GM19239 (cell line): ENCODE measurements around the gene PPP3R2.
"Not testable (repeated sequence)": the region's sequence is repeated elsewhere in the genome, so short reads cannot be mapped to it uniquely, and the experiment has no call there.

Experiments
- DNase-seq: peaks from one replicate; pipeline ENCODE4 v3.0.0; 2011; ENCODE audit warnings: low spot score; ENCODE audit not compliant: insufficient read length
- FAIRE-seq: peaks from 2 replicates; lab custom pipeline; 2011; peaks lifted over from hg19 to GRCh38; lab: Jason Lieb, UNC

PPP3R2 gene

GRCh38 chr9:101590901-101591300, 3.9 kb downstream of the PPP3R2 start:
- DNase-seq = no peak
- FAIRE-seq = no peak

- DNase-seq, FAIRE-seq: not testable (repeated sequence)
Measured at GRCh38 chr9:101590074-101590473, 4.7 kb downstream of the PPP3R2 start.

- DNase-seq = no peak
- no peak for FAIRE-seq
Measured at GRCh38 chr9:101587332-101588043, 7.3 kb downstream of the PPP3R2 start.

GRCh38 chr9:101586651-101587050, 8.1 kb downstream of the PPP3R2 start:
- FAIRE-seq = no peak
- no peak for DNase-seq

GRCh38 chr9:101585740-101586139, 9.0 kb downstream of the PPP3R2 start:
- FAIRE-seq (no peak), DNase-seq (no peak)

- DNase-seq (no peak), FAIRE-seq (no peak)
Measured at GRCh38 chr9:101582553-101582952, 12.2 kb downstream of the PPP3R2 start.

- FAIRE-seq (no peak), DNase-seq (no peak)
Measured at GRCh38 chr9:101579711-101580545, 14.8 kb downstream of the PPP3R2 start.

GRCh38 chr9:101578378-101578777, 16.4 kb downstream of the PPP3R2 start:
- no peak for FAIRE-seq
- no peak for DNase-seq

GRCh38 chr9:101574731-101575333, 19.9 kb downstream of the PPP3R2 start:
- no peak for FAIRE-seq
- DNase-seq = no peak

GRCh38 chr9:101572316-101572715, 22.5 kb downstream of the PPP3R2 start:
- FAIRE-seq = no peak

GRCh38 chr9:101571114-101571513, 23.7 kb downstream of the PPP3R2 start:
- DNase-seq (no peak), FAIRE-seq (no peak)

More at GRCh38 chr9:101572316-101572715, 22.5 kb downstream of the PPP3R2 start:
- no peak for DNase-seq

GRCh38 chr9:101569741-101570501, 24.8 kb downstream of the PPP3R2 start:
- DNase-seq (no peak), FAIRE-seq (no peak)

GRCh38 chr9:101567725-101568350, 26.9 kb downstream of the PPP3R2 start:
- DNase-seq (no peak), FAIRE-seq (no peak)

GRCh38 chr9:101566904-101567724, 27.7 kb downstream of the PPP3R2 start:
- FAIRE-seq (peak; percentile 82), DNase-seq (no peak)

- FAIRE-seq (no peak), DNase-seq (no peak)
Measured at GRCh38 chr9:101564252-101564651, 30.5 kb downstream of the PPP3R2 start.

GRCh38 chr9:101562966-101563365, 31.8 kb downstream of the PPP3R2 start:
- DNase-seq (no peak), FAIRE-seq (no peak)

GRCh38 chr9:101561740-101562139, 33.0 kb downstream of the PPP3R2 start:
- DNase-seq = no peak

GRCh38 chr9:101549472-101550098, 45.2 kb downstream of the PPP3R2 start:
- FAIRE-seq, DNase-seq: not testable (repeated sequence)

More at GRCh38 chr9:101561740-101562139, 33.0 kb downstream of the PPP3R2 start:
- no peak for FAIRE-seq
